HEK293 (cell line): ENCODE measurements around the gene AMPD3.

Source experiments
- CTCF ChIA-PET: fragments of 350-600 bp; formaldehyde crosslinking; extraction: SDS; loops from one replicate; lab custom pipeline; 2021; ENCODE audit warnings: antibody characterized with exemption; lab: Yijun Ruan, JAX
- POLR2A ChIA-PET: fragments of 300-600 bp; formaldehyde crosslinking; extraction: SDS; loops from one replicate; lab custom pipeline; 2020; ENCODE audit warnings: antibody characterized with exemption, inconsistent platforms; lab: Yijun Ruan, JAX
- H3K27ac ChIP-seq: fragments of 200-500 bp; sonication (Bioruptor generic); 2 replicates; pipeline ENCODE4 v1.5.1; 2014; ENCODE audit warnings: low read depth, low read length, control low read depth, inconsistent platforms; ENCODE audit errors: extremely low read depth
- H3K36me3 ChIP-seq, 2 experiments: fragments of 200-500 bp in 1 of 2; sonication (Bioruptor generic) in 1 of 2; 1 replicate in 1 of 2; 2 replicates in 1 of 2; pipeline ENCODE4 v1.5.1; 2014 to 2017; ENCODE audit warnings: inconsistent platforms in 2 of 2, low read length in 2 of 2; ENCODE audit not compliant: control insufficient read depth in 2 of 2, insufficient read depth in 1 of 2
- H3K4me1 ChIP-seq: fragments of 200-500 bp; sonication (Bioruptor generic); 2 replicates; pipeline ENCODE4 v1.5.1; 2014; ENCODE audit warnings: mild to moderate bottlenecking, low read length, inconsistent platforms; ENCODE audit not compliant: control insufficient read depth, insufficient read depth
- H3K4me3 ChIP-seq: 2 replicates; pipeline ENCODE4 v1.5.1; 2011; ENCODE audit warnings: low read depth, mild to moderate bottlenecking, control low read depth, low read length, moderate library complexity
- H3K9me3 ChIP-seq: fragments of 200-500 bp; sonication (Bioruptor generic); 2 replicates; pipeline ENCODE4 v1.5.1; 2014; ENCODE audit warnings: low read depth, low read length, inconsistent platforms; ENCODE audit not compliant: control insufficient read depth, insufficient read depth
- GFI1B ChIP-seq: fragments of 450-650 bp; formaldehyde crosslinking; IDR thresholded peaks from 2 replicates; pipeline ENCODE4 v1.5.1; 2016; ENCODE audit warnings: missing biosample characterization, missing genetic modification characterization
- HIC1 ChIP-seq: fragments of 450-650 bp; formaldehyde crosslinking; IDR thresholded peaks from 2 replicates; pipeline ENCODE4 v1.5.1; 2016; ENCODE audit warnings: missing biosample characterization, missing genetic modification characterization
- HOXC10 ChIP-seq: sonication (generic); formaldehyde crosslinking; IDR thresholded peaks from 2 replicates; pipeline ENCODE4 v1.8.1; 2023; ENCODE audit warnings: mild to moderate bottlenecking, missing genetic modification reagents
- SALL2 ChIP-seq: fragments of 450-650 bp; formaldehyde crosslinking; IDR thresholded peaks from 2 replicates; pipeline ENCODE4 v1.5.0; 2017; ENCODE audit warnings: missing biosample characterization, mild to moderate bottlenecking, missing genetic modification characterization, borderline replicate concordance
- SETDB1 ChIP-seq: IDR thresholded peaks from one replicate; pipeline ENCODE4 v1.6.1; 2017; ENCODE audit warnings: mild to moderate bottlenecking, low read length, moderate library complexity, mixed read lengths; ENCODE audit not compliant: insufficient read length
- SP3 ChIP-seq: fragments of 450-650 bp; formaldehyde crosslinking; IDR thresholded peaks from 2 replicates; pipeline ENCODE4 v1.5.1; 2016; ENCODE audit warnings: missing biosample characterization, missing genetic modification characterization
- YY1 ChIP-seq: fragments of 450-650 bp; formaldehyde crosslinking; IDR thresholded peaks from 2 replicates; pipeline ENCODE4 v1.5.1; 2018; ENCODE audit warnings: missing biosample characterization, missing genetic modification characterization
- ZBTB20 ChIP-seq: fragments of 450-650 bp; formaldehyde crosslinking; IDR thresholded peaks from 2 replicates; pipeline ENCODE4 v1.5.1; 2016; ENCODE audit warnings: missing biosample characterization, missing genetic modification characterization
- ZBTB49 ChIP-seq: fragments of 450-650 bp; formaldehyde crosslinking; IDR thresholded peaks from 2 replicates; pipeline ENCODE4 v1.5.1; 2016; ENCODE audit warnings: missing biosample characterization, missing genetic modification characterization, low read depth
- ZNF10 ChIP-seq: fragments of 450-650 bp; formaldehyde crosslinking; IDR thresholded peaks from 2 replicates; pipeline ENCODE4 v1.5.1; 2017; ENCODE audit warnings: missing biosample characterization, missing genetic modification characterization
- ZNF148 ChIP-seq: fragments of 450-650 bp; formaldehyde crosslinking; IDR thresholded peaks from 2 replicates; pipeline ENCODE4 v1.5.0; 2017; ENCODE audit warnings: missing biosample characterization, missing genetic modification characterization, borderline replicate concordance
- ZNF157 ChIP-seq: fragments of 450-650 bp; formaldehyde crosslinking; IDR thresholded peaks from 2 replicates; pipeline ENCODE4 v1.5.1; 2016; ENCODE audit warnings: missing biosample characterization, missing genetic modification characterization
- ZNF16 ChIP-seq: fragments of 450-650 bp; formaldehyde crosslinking; IDR thresholded peaks from 2 replicates; pipeline ENCODE4 v1.5.1; 2016; ENCODE audit warnings: low read depth, missing biosample characterization, missing genetic modification characterization
- ZNF19 ChIP-seq: fragments of 450-650 bp; formaldehyde crosslinking; IDR thresholded peaks from 2 replicates; pipeline ENCODE4; 2016; ENCODE audit warnings: missing biosample characterization, missing genetic modification characterization, low read depth
- ZNF214 ChIP-seq: fragments of 450-650 bp; formaldehyde crosslinking; IDR thresholded peaks from 2 replicates; pipeline ENCODE4 v1.5.1; 2017; ENCODE audit warnings: missing biosample characterization, mild to moderate bottlenecking, missing genetic modification characterization, borderline replicate concordance
- ZNF266 ChIP-seq: fragments of 450-650 bp; formaldehyde crosslinking; IDR thresholded peaks from 2 replicates; pipeline ENCODE4 v1.5.1; 2016; ENCODE audit warnings: missing biosample characterization, missing genetic modification characterization, low read depth
- ZNF324 ChIP-seq: fragments of 450-650 bp; formaldehyde crosslinking; IDR thresholded peaks from 2 replicates; pipeline ENCODE4 v1.5.1; 2016; ENCODE audit warnings: missing biosample characterization, missing genetic modification characterization
- ZNF354C ChIP-seq: fragments of 450-650 bp; formaldehyde crosslinking; IDR thresholded peaks from 2 replicates; pipeline ENCODE4 v1.5.1; 2016; ENCODE audit warnings: missing biosample characterization, missing genetic modification characterization, low read depth, borderline replicate concordance
- ZNF391 ChIP-seq: fragments of 450-650 bp; formaldehyde crosslinking; IDR thresholded peaks from 2 replicates; pipeline ENCODE4 v1.5.1; 2016; ENCODE audit warnings: low read depth, missing biosample characterization, missing genetic modification characterization, borderline replicate concordance
- ZNF433 ChIP-seq: fragments of 450-650 bp; formaldehyde crosslinking; IDR thresholded peaks from 2 replicates; pipeline ENCODE4 v1.5.1; 2016; ENCODE audit warnings: missing biosample characterization, missing genetic modification characterization, low read depth
- ZNF473 ChIP-seq: fragments of 450-650 bp; formaldehyde crosslinking; IDR thresholded peaks from 2 replicates; pipeline ENCODE4 v1.5.1; 2017; ENCODE audit warnings: missing biosample characterization, missing genetic modification characterization
- ZNF544 ChIP-seq: fragments of 450-650 bp; formaldehyde crosslinking; IDR thresholded peaks from 2 replicates; pipeline ENCODE4 v1.5.0; 2017; ENCODE audit warnings: missing biosample characterization, missing genetic modification characterization
- ZNF623 ChIP-seq: fragments of 450-650 bp; formaldehyde crosslinking; IDR thresholded peaks from 2 replicates; pipeline ENCODE4 v1.5.1; 2016; ENCODE audit warnings: missing biosample characterization, missing genetic modification characterization

AMPD3 gene

GRCh38 chr11:10462746-10463300 is 7.8 kb downstream of the AMPD3 start:
- Histone ChIP-seq H3K4me1 (no peaks in the 10 kb centered on the region), H3K4me3 (no peak overlapping the region), H3K27ac (no peak overlapping the region), H3K9me3 (no peaks in the 10 kb centered on the region), H3K36me3 (peaks cover 0 to 23% of the 10 kb centered on the region in 2 experiments; a peak in 1 of 3 replicates)
- ChIA-PET CTCF (no interaction called here), POLR2A (no interaction called here)
- TF ChIP-seq ZNF148 (tag by site-specific recombination) (no peak), ZNF157 (tag by site-specific recombination) (no peak), SALL2 (tag by site-specific recombination) (no peak)

- Histone ChIP-seq H3K27ac (no peak overlapping the region), H3K9me3 (no peaks in the 10 kb centered on the region), H3K4me3 (no peak overlapping the region), H3K36me3 (no peaks in the 10 kb centered on the region), H3K4me1 (no peaks in the 10 kb centered on the region)
- TF ChIP-seq ZNF324 (no peak), ZBTB49 (tag by site-specific recombination) (no peak), ZNF214 (tag by site-specific recombination) (no peak), ZNF16 (no peak), ZBTB20 (tag by site-specific recombination) (no peak), ZNF391 (tag by site-specific recombination) (no peak), ZNF354C (tag by site-specific recombination) (no peak), HIC1 (tag by site-specific recombination) (no peak), ZNF433 (tag by site-specific recombination) (no peak), YY1 (tag by site-specific recombination) (no peak), ZNF266 (tag by site-specific recombination) (no peak), ZNF10 (tag by site-specific recombination) (no peak), ZNF544 (no peak), GFI1B (no peak), SP3 (tag by site-specific recombination) (no peak), HOXC10 (no peak), ZNF19 (tag by site-specific recombination) (no peak), ZNF473 (tag by site-specific recombination) (no peak), SETDB1 (no peak), ZNF623 (tag by site-specific recombination) (no peak)
- ChIA-PET CTCF (no interaction called here), POLR2A (no interaction called here)
Measured at GRCh38 chr11:10473371-10473770, 18.3 kb downstream of the AMPD3 start.
